Right atrium auricular region (tissue), 2 donors: ENCODE measurements around the gene TBC1D16. TPM values are rescaled to one million over a fixed set of nuclear protein-coding genes. Genes with fewer than 3 reads are reported as not detected.

Source experiments
- DNase-seq: peaks from one replicate; pipeline ENCODE4 v3.0.0-alpha.2; 2019; ENCODE audit warnings: low spot score
- H3K27ac ChIP-seq, 2 donors: fragments of 200-600 bp; sonication (generic); 1 replicate in 1 of 2; 2 replicates in 1 of 2; pipeline ENCODE4 v1.5.1; 2016 to 2019
- H3K27me3 ChIP-seq, 2 donors: fragments of 200-600 bp; sonication (generic); one replicate each; pipeline versions ENCODE4 v1.5.1 to v1.6.0; 2017 to 2019
- H3K36me3 ChIP-seq: fragments of 200-600 bp; sonication (generic); one replicate; pipeline ENCODE4 v1.5.1; 2016
- H3K4me1 ChIP-seq, 2 donors: fragments of 200-600 bp; sonication (generic); one replicate each; pipeline versions ENCODE4 v1.5.1 to v1.6.0; 2017 to 2019
- H3K4me3 ChIP-seq, 2 donors: fragments of 200-600 bp; sonication (generic); 1 replicate in 1 of 2; 2 replicates in 1 of 2; pipeline ENCODE4 v1.5.1; 2017 to 2019; ENCODE audit warnings: mild to moderate bottlenecking in 1 of 2, moderate library complexity in 1 of 2
- H3K9me3 ChIP-seq, 2 donors: fragments of 200-600 bp; sonication (generic); one replicate each; pipeline ENCODE4 v1.5.1; 2019
- total RNA-seq, 2 donors: library from RNA; depleted of rRNA; stranded (reverse); fragments of >200 nt; gene quantifications; one replicate each; pipeline ENCODE4 v1.1.0, GENCODE V29; 2016
- TF ChIP-seq, protein P1 (sequence below), 2 donors: fragments of 200-600 bp; sonication (generic); IDR thresholded peaks; one replicate each; pipeline ENCODE4 v1.5.1; 2019; ENCODE audit warnings: antibody characterized with exemption in 2 of 2

The TBC1D16 gene
- total RNA-seq, 2 donors from 2014 or later, result 9.8 to 19.4 TPM

DNA sequence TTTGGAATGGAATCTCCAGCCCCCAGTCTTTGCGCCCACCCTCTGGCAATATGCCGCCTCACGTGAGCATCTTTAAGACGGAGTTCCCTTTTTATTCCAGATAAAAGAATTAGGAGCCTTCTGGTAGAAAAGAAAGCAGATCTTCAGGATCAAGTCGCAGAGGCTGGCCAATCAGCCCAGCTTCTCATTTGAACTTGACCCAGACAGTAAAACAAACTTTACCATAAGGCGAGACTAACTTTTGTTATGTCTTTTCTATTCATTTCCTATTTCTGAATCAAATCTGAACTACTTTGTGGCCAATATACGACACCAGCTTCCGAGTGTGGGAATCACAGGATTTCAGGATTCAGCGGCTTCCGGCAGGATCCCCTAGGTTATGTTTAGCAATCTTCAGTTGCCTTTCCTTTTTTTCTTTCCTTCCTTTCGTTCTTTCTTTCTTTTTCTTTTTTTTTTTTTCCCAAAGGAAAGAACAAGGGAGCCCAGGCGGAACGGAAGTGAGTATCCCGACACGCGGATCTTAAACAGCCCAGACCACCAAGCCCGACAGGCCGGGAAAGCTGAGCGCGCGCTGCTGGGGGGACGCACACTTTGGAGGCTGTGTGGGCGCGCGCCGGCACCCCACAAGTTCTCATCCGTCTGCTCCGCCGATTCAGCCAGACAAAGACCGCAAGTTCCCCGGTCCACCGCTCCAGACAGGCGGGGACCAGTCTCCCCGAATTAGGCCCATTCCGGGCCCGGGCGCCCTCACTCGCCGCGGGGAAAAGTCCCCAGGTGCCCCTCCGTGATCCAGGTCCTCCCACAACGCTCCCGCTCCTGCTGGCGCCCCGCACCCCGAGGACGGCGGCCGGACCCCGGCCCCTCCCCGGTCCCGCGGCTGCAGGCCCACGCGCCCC, 633 bp downstream of the TBC1D16 start:
- Histone ChIP-seq H3K27me3 (no peaks in the 10 kb centered on the region), H3K4me1 (peaks cover 0 to 25% of the 10 kb centered on the region in 2 donors), H3K9me3 (no peaks in the 10 kb centered on the region), H3K36me3 (no peaks in the 10 kb centered on the region), H3K4me3 (peak overlapping the region; percentile 89), H3K27ac (peak overlapping the region; percentile 82)
- TF ChIP-seq, protein P1, sequence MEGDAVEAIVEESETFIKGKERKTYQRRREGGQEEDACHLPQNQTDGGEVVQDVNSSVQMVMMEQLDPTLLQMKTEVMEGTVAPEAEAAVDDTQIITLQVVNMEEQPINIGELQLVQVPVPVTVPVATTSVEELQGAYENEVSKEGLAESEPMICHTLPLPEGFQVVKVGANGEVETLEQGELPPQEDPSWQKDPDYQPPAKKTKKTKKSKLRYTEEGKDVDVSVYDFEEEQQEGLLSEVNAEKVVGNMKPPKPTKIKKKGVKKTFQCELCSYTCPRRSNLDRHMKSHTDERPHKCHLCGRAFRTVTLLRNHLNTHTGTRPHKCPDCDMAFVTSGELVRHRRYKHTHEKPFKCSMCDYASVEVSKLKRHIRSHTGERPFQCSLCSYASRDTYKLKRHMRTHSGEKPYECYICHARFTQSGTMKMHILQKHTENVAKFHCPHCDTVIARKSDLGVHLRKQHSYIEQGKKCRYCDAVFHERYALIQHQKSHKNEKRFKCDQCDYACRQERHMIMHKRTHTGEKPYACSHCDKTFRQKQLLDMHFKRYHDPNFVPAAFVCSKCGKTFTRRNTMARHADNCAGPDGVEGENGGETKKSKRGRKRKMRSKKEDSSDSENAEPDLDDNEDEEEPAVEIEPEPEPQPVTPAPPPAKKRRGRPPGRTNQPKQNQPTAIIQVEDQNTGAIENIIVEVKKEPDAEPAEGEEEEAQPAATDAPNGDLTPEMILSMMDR (IDR thresholded peaks at IDR 0.05), result no peak
- DNase-seq, result no peak

DNA sequence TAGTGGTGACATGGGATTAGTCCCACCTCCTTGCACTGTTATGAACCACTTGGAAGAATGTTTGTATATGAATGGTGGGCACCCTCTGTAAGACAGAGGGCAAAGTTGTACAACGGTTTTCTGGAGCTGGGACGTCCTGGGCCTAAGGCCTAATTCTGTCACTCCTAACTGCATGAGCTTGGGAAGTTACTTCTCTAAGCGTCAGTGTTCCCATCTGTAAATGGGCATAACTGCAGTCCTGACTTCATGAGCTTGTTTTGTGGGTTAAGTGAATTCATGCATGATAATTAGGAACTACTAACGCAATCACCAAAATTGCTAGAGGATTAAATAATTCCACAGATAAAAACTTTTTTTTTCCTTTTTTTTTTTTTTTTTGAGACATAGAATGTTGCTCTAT, 1.8 kb downstream of the TBC1D16 start:
- no peak for DNase-seq
- no peak overlapping the region for H3K4me3 ChIP-seq

DNA sequence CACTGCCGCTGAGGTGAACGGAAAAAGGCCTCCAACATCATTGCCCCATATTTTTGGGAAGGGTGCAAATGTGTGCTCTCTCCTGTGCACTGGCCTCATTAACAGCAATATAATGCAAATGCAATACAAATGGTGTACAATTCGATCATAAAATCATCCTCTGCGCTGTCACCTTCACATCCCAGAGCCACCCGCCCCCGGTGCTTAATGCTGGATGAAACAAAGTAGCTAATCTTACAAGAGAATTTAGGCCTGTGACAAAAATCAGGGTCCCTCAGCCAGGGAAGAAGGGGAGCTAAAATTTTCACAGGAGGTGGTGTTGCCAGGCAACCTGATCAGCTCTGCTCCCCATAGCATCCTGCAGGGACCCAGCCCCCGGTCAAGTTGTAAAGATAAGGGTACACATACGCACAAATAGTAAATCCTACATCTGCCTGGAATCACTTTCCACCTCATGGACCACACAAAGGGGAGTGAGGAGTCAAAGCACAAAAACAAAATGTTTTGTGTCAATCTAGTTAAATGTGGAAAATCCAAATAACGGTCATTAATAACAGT, 3.0 kb downstream of the TBC1D16 start:
- Histone ChIP-seq H3K27me3 (no peaks in the 10 kb centered on the region), H3K4me3 (no peak overlapping the region), H3K4me1 (peaks cover 0 to 48% of the 10 kb centered on the region in 2 donors), H3K9me3 (no peaks in the 10 kb centered on the region), H3K27ac (no peak overlapping the region), H3K36me3 (no peaks in the 10 kb centered on the region)
- TF ChIP-seq, protein P1 (IDR thresholded peaks at IDR 0.05), result no peak
- no peak for DNase-seq

More for the DNA sequence above, 1.8 kb downstream of the TBC1D16 start:
- H3K27me3 ChIP-seq, result no peaks in the 10 kb centered on the region
- H3K9me3 ChIP-seq, result no peaks in the 10 kb centered on the region
- H3K4me1 ChIP-seq, result peaks cover 0 to 37% of the 10 kb centered on the region in 2 donors
- no peaks in the 10 kb centered on the region for H3K36me3 ChIP-seq
- no peak overlapping the region for H3K27ac ChIP-seq
- TF ChIP-seq, protein P1 (IDR thresholded peaks at IDR 0.05), result no peak

DNA sequence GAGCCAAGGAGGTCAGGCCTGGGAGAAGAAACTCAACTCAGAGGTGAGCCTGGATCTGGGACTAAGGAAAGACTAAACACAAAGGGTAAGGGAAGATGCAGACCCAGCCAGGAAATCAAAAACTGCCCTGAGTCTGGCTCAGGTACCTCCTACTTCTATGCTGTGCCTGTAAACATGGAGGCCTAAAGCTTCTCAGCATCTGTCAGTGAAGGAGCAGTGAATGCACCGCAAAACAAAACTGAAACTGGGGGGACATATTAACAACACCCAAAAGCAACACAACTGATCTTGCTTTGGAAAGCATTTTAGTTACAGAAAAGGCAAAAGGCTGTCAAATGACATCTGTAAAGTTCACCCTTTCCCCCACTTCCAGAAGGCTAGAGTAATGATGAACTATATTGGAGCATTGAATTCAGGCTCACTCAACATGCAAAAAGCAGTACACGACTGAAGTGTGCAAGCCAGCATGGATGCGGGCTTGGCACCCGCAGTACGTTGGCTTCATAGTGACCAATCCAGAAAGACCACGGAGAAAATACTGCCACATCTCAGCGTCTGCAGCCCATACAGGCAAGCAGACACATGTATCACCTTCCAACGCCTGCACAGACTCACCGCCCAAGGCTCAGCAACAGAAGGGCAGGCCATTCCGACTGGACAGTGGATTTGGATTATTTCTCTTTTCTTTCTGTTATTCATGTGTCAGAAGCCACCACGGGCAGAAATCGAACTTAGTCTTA, 3.8 kb downstream of the TBC1D16 start:
- H3K4me3 ChIP-seq, result no peak overlapping the region
- TF ChIP-seq, protein P1 (IDR thresholded peaks at IDR 0.05), result no peak
- H3K9me3 ChIP-seq, result no peaks in the 10 kb centered on the region
- H3K27ac ChIP-seq, result no peak overlapping the region
- H3K27me3 ChIP-seq, result no peaks in the 10 kb centered on the region
- H3K36me3 ChIP-seq, result no peaks in the 10 kb centered on the region
- DNase-seq, result no peak
- H3K4me1 ChIP-seq, result peaks cover 0 to 43% of the 10 kb centered on the region in 2 donors

DNA sequence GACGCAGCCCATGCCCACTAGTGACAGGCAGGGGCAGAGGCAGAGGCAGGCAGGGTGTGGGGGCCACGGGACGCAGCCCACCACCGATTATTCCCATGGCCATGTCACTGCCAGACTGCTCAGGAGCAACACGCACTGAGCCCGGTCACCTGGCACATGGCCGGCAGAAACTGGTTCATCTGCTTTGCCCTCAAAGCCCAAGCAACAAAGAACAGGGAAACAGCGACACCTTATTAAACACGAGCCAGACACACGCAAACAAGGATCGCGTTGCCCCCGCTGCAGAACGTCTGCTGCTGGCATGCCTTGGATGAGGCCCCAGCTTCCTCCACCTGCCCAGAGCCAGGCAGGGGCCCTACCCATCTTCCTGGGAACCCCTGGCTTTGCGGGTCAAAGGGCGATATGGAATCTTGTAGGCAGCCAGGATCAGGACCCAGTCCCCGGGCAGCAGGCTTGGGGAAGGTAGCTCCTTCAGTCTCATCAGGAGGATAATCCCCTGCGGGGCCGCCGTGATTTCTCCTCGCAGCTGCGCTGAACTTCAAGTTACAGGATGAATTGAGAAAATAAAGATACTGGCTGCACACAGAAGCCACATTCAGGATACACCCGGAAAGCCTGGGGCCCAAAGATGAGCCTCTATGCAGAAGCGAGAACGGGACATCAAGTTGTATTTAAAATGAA, 4.8 kb downstream of the TBC1D16 start:
- Histone ChIP-seq H3K27me3 (no peaks in the 10 kb centered on the region), H3K4me1 (peaks cover 0 to 46% of the 10 kb centered on the region in 2 donors), H3K27ac (no peak overlapping the region), H3K36me3 (no peaks in the 10 kb centered on the region), H3K4me3 (no peak overlapping the region), H3K9me3 (no peaks in the 10 kb centered on the region)
- DNase-seq, result no peak
- TF ChIP-seq, protein P1 (IDR thresholded peaks at IDR 0.05), result no peak
